KMS-11 (cell line): ENCODE data around the gene PCIF1.
"Not testable (repeated sequence)": the region's sequence is repeated elsewhere in the genome, so short reads cannot be mapped to it uniquely, and the experiment has no call there.

Experiments
- H2AFZ ChIP-seq: fragments of 200-600 bp; sonication (generic); 2 replicates; pipeline ENCODE4 v1.6.1; 2016; ENCODE audit warnings: antibody characterized with exemption, mixed run types, low read depth
- H3K27ac ChIP-seq: fragments of 200-600 bp; sonication (generic); 2 replicates; pipeline ENCODE4 v1.6.1; 2016; ENCODE audit warnings: mild to moderate bottlenecking, mixed run types
- H3K27me3 ChIP-seq: fragments of 200-600 bp; sonication (generic); 2 replicates; pipeline ENCODE4 v1.6.1; 2017; ENCODE audit warnings: mild to moderate bottlenecking, low read depth, mixed run types, moderate library complexity; ENCODE audit not compliant: insufficient read depth
- H3K36me3 ChIP-seq: fragments of 200-600 bp; sonication (generic); 2 replicates; pipeline ENCODE4 v1.6.1; 2017; ENCODE audit warnings: mild to moderate bottlenecking, mixed run types; ENCODE audit not compliant: insufficient read depth
- H3K4me1 ChIP-seq: fragments of 200-600 bp; sonication (generic); 2 replicates; pipeline ENCODE4 v1.6.1; 2016; ENCODE audit warnings: mild to moderate bottlenecking, low read depth, mixed run types; ENCODE audit not compliant: poor library complexity, severe bottlenecking
- H3K4me2 ChIP-seq: fragments of 200-600 bp; sonication (generic); 2 replicates; pipeline ENCODE4 v1.7.0; 2016; ENCODE audit warnings: mild to moderate bottlenecking, mixed run types
- H3K4me3 ChIP-seq: fragments of 200-600 bp; sonication (generic); IDR thresholded peaks from 2 replicates; pipeline ENCODE4 v1.6.1; 2017; ENCODE audit warnings: low read depth, low read length, mixed read lengths; ENCODE audit not compliant: insufficient read depth
- H3K79me2 ChIP-seq: fragments of 200-600 bp; sonication (generic); 2 replicates; pipeline ENCODE4 v1.6.1; 2016; ENCODE audit warnings: low read depth, mixed run types; ENCODE audit not compliant: insufficient read depth
- H3K9ac ChIP-seq: fragments of 200-600 bp; sonication (generic); 2 replicates; pipeline ENCODE4 v1.6.1; 2016; ENCODE audit warnings: mild to moderate bottlenecking, mixed run types
- H4K20me1 ChIP-seq: fragments of 200-600 bp; sonication (generic); 2 replicates; pipeline ENCODE4 v1.6.1; 2016; ENCODE audit warnings: mild to moderate bottlenecking, mixed run types; ENCODE audit not compliant: insufficient read depth
- CTCF ChIP-seq: fragments of 200-600 bp; sonication (generic); conservative IDR thresholded peaks from 2 replicates; pipeline ENCODE4 v1.6.1; 2017; ENCODE audit warnings: low read depth, mild to moderate bottlenecking, antibody characterized with exemption, low read length, moderate library complexity, mixed read lengths

PCIF1 gene

DNA sequence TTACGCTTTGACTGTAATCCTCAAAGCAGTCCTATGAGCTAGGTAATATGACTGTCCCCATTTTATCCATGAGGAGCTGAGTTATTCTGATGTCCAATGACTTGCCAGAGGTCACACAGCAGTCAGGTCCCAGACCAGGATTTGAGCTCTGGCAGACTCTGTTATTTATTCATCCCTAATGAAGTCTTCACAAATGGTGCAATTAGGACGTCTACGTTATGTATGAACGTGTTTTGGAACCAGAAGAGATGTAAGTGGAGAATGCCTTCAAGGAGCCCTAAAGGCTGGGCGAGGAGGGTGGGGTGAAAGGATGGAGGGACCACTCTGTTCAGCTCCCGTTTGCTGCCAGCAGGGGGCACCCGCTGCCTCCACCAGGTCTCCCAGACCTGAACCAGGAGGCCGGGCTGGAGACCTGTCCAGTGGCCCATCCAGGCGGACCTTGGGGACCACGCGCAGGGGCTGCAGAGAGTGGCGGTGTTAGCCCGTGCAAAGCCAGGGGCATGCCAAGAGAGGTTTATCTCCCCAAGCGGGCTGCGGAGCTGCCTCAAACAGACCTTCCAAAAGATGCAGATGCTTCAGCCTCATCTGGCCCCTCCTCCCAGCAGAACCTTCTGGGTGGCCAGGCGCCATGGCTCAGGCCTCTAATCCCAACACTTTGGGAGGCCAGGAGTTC, 52.8 kb downstream of the PCIF1 start:
- no peaks in the 10 kb centered on the region for H4K20me1 ChIP-seq
- no peaks in the 10 kb centered on the region for H3K4me1 ChIP-seq
- no peaks in the 10 kb centered on the region for H3K36me3 ChIP-seq
- peaks cover 5% of the 10 kb centered on the region for H3K27me3 ChIP-seq
- H3K79me2 ChIP-seq: no peaks in the 10 kb centered on the region
- no peak overlapping the region for H3K27ac ChIP-seq
- no peak overlapping the region for H3K4me3 ChIP-seq
- TF ChIP-seq CTCF: peak; percentile 94
- no peak overlapping the region for H3K4me2 ChIP-seq
- no peak overlapping the region; the same call in 1 of the 2 replicates for H2AFZ ChIP-seq
- H3K9ac ChIP-seq: no peak overlapping the region

- H3K27me3 ChIP-seq, H3K4me1 ChIP-seq, H3K27ac ChIP-seq, H4K20me1 ChIP-seq, H2AFZ ChIP-seq, H3K4me2 ChIP-seq, H3K4me3 ChIP-seq, H3K9ac ChIP-seq, H3K36me3 ChIP-seq, H3K79me2 ChIP-seq: not testable (repeated sequence)
Measured at GRCh38 chr20:45988830-45989229, 54.3 kb downstream of the PCIF1 start.

- Histone ChIP-seq H3K27ac (no peak overlapping the region), H3K4me2 (no peak overlapping the region), H3K27me3 (no peaks in the 10 kb centered on the region), H3K9ac (no peak overlapping the region), H2AFZ (no peak overlapping the region), H3K4me3 (no peak overlapping the region), H3K36me3 (no peaks in the 10 kb centered on the region), H3K79me2 (no peaks in the 10 kb centered on the region), H3K4me1 (no peaks in the 10 kb centered on the region), H4K20me1 (no peaks in the 10 kb centered on the region)
- no peak for TF ChIP-seq CTCF
Measured at GRCh38 chr20:45991616-45992015, 57.1 kb downstream of the PCIF1 start.

DNA sequence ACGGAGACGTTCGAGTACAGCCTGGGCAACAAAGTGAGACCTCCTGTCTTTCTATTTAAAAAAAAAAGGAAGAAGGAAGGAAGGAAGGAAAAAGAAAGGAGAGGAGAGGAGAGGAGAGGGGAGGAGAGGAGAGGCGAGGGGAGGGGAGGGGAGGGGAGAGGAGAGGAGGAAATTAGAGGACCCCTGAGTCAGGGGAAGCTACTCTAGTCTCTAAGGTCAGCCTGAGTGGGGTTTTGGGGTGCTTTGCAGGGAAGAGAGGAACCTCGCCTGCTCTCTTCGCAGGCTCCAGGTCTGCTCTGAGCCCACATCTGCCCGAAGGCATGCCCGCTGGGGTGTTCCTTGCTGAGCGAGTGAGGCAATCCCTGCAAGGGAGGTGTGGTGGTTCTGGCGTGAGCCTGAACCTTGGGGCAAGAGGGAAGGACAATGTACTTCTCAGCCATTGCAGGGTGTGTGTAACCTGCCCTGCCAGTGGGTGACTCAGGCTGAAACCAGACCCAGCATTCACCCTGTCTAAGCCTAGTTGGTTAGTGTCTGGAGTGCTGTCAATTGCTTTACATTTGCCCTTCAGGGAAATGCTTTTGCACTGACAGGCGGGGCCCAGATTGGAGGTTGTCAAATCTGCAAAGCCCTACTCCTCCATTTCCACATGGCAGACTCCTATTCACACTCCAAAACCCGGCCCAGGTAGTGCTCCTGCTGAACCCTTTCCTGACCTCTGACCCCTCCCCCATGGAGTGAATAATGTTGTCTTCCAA, 58.9 kb downstream of the PCIF1 start:
- H3K27ac ChIP-seq: no peak overlapping the region
- H3K4me3 ChIP-seq: no peak overlapping the region
- no peaks in the 10 kb centered on the region; the same call in 1 of the 2 replicates for H3K27me3 ChIP-seq
- H3K9ac ChIP-seq: no peak overlapping the region
- H3K36me3 ChIP-seq: no peaks in the 10 kb centered on the region
- no peaks in the 10 kb centered on the region for H4K20me1 ChIP-seq
- TF ChIP-seq CTCF: no peak
- H3K4me2 ChIP-seq: no peak overlapping the region
- H3K79me2 ChIP-seq: no peaks in the 10 kb centered on the region
- no peak overlapping the region for H2AFZ ChIP-seq
- H3K4me1 ChIP-seq: no peaks in the 10 kb centered on the region
